HCT116 (cell line): Measurements from ENCODE around the gene ERBB4. TPM values are rescaled to one million over a fixed set of nuclear protein-coding genes. Genes with fewer than 3 reads are reported as not detected.

Source experiments
- ATAC-seq: fragments of 200-7000 bp; cut with Tn5 transposase; 2 replicates; pipeline ENCODE4 v1.9.1; 2020; ENCODE audit warnings: mild to moderate bottlenecking, moderate library complexity
- BruUV-seq: library from RNA; stranded (reverse); fragments of 400-500 nt; replicated peaks from 2 replicates; lab custom pipeline; 2021; lab: Mats Ljungman, UMichigan
- CTCF ChIA-PET: fragments of 300-600 bp; sonication (Branson Sonifier 250); formaldehyde crosslinking; loops from one replicate; lab custom pipeline; 2021; ENCODE audit warnings: antibody characterized with exemption; lab: Charles Lee
- POLR2A ChIA-PET: fragments of 300-600, 350-600 bp; sonication (Branson Sonifier 250); formaldehyde crosslinking; loops from one replicate; lab custom pipeline; 2021; ENCODE audit warnings: antibody characterized with exemption; lab: Charles Lee
- RAD21 ChIA-PET, 2 experiments: fragments of 300-600 bp; sonication (Branson Sonifier 250); formaldehyde crosslinking; loops; one replicate each; lab custom pipeline; 2023; ENCODE audit warnings: low total read pairs in 2 of 2; ENCODE audit not compliant: uncharacterized antibody in 2 of 2, unreplicated experiment in 2 of 2, low non-redundant PET in 1 of 2; lab: Charles Lee
- DNase-seq: peaks from one replicate; pipeline ENCODE4 v3.0.0-alpha.2; 2010; ENCODE audit warnings: low read depth, low spot score
- H2AFZ ChIP-seq: fragments of 200-600 bp; shearing (Covaris generic), sonication (generic); 2 replicates; pipeline ENCODE4 v1.6.1; 2017; ENCODE audit warnings: low read depth, mixed run types, mixed read lengths, antibody characterized with exemption, low read length; ENCODE audit not compliant: poor library complexity, severe bottlenecking
- H3K27ac ChIP-seq: 2 replicates; pipeline ENCODE4 v1.5.1; 2012; ENCODE audit warnings: low read depth, low read length
- H3K27me3 ChIP-seq: fragments of 200-600 bp; sonication (generic); 2 replicates; pipeline ENCODE4 v1.6.1; 2016; ENCODE audit warnings: mixed run types, low read length, mixed read lengths; ENCODE audit not compliant: insufficient read depth
- H3K36me3 ChIP-seq, 2 experiments: fragments of 200-500 bp in 1 of 2; fragments of 200-600 bp in 1 of 2; sonication (Bioruptor generic) in 1 of 2; sonication (generic) in 1 of 2; 2 replicates each; pipeline versions ENCODE4 v1.5.1 to v1.6.1; 2014 to 2016; ENCODE audit warnings: low read length in 2 of 2, inconsistent platforms in 1 of 2, mixed read lengths in 1 of 2, mixed run types in 1 of 2; ENCODE audit not compliant: insufficient read depth in 2 of 2, control insufficient read depth in 1 of 2
- H3K4me1 ChIP-seq, 2 experiments: fragments of 200-600 bp in 1 of 2; sonication (generic) in 1 of 2; 2 replicates each; pipeline versions ENCODE4 v1.5.1 to v1.6.1; 2012 to 2017; ENCODE audit warnings: low read length in 2 of 2, inconsistent platforms in 1 of 2, mild to moderate bottlenecking in 1 of 2, mixed read lengths in 1 of 2, mixed run types in 1 of 2, moderate library complexity in 1 of 2; ENCODE audit not compliant: insufficient read depth in 2 of 2, control insufficient read depth in 1 of 2
- H3K4me2 ChIP-seq: fragments of 200-600 bp; sonication (generic); 2 replicates; pipeline ENCODE4 v1.6.1; 2017; ENCODE audit warnings: mixed run types, low read length, mixed read lengths
- H3K4me3 ChIP-seq, 2 experiments: fragments of 200-600 bp in 1 of 2; sonication (generic) in 1 of 2; replicated peaks in 1 of 2; 2 replicates each; pipeline ENCODE4 v1.5.1; 2011 to 2016; ENCODE audit warnings: low read length in 2 of 2, control low read depth in 1 of 2, low read depth in 1 of 2, mild to moderate bottlenecking in 1 of 2, mixed read lengths in 1 of 2, mixed run types in 1 of 2
- H3K79me2 ChIP-seq: fragments of 200-600 bp; sonication (generic); 2 replicates; pipeline ENCODE4 v1.6.1; 2017; ENCODE audit warnings: mild to moderate bottlenecking, mixed run types, low read length, moderate library complexity, mixed read lengths; ENCODE audit not compliant: insufficient read depth
- H3K9ac ChIP-seq: fragments of 200-600 bp; sonication (generic); 2 replicates; pipeline ENCODE4 v1.6.1; 2016; ENCODE audit warnings: low read length, mixed read lengths
- H3K9me2 ChIP-seq: fragments of 200-600 bp; sonication (generic), shearing (Covaris generic); 2 replicates; pipeline ENCODE4 v1.6.1; 2017; ENCODE audit warnings: mixed run types, mild to moderate bottlenecking, moderate library complexity; ENCODE audit not compliant: insufficient read depth
- H3K9me3 ChIP-seq, 2 experiments: fragments of 200-500 bp in 1 of 2; fragments of 200-600 bp in 1 of 2; sonication (Bioruptor generic) in 1 of 2; sonication (generic) in 1 of 2; 2 replicates each; pipeline ENCODE4 v1.6.1; 2014 to 2017; ENCODE audit warnings: low read length in 2 of 2, mixed read lengths in 2 of 2, inconsistent platforms in 1 of 2, low read depth in 1 of 2, mild to moderate bottlenecking in 1 of 2, mixed run types in 1 of 2, moderate library complexity in 1 of 2; ENCODE audit not compliant: control insufficient read depth in 1 of 2, insufficient read depth in 1 of 2
- H4K20me1 ChIP-seq: fragments of 200-600 bp; sonication (generic), shearing (Covaris generic); 2 replicates; pipeline ENCODE4 v1.6.1; 2017; ENCODE audit warnings: mixed run types, mild to moderate bottlenecking, moderate library complexity; ENCODE audit not compliant: insufficient read depth
- CEBPB ChIP-seq: IDR thresholded peaks from 2 replicates; pipeline ENCODE4 v1.6.1; 2012; ENCODE audit warnings: low read depth
- ELF1 ChIP-seq: IDR thresholded peaks from 2 replicates; pipeline ENCODE4 v1.6.1; 2012; ENCODE audit warnings: low read depth, borderline replicate concordance
- EZH2 ChIP-seq: fragments of 200-600 bp; sonication (generic); IDR thresholded peaks from 2 replicates; pipeline ENCODE4 v1.6.1; 2017; ENCODE audit warnings: antibody characterized with exemption, mixed run types
- FOSL1 ChIP-seq: IDR thresholded peaks from 2 replicates; pipeline ENCODE4 v1.6.1; 2012; ENCODE audit warnings: low read depth
- JUND ChIP-seq: IDR thresholded peaks from 2 replicates; pipeline ENCODE4 v1.6.1; 2012
- POLR2AphosphoS5 ChIP-seq: IDR thresholded peaks from 2 replicates; pipeline ENCODE4 v1.6.1; 2011; ENCODE audit warnings: mild to moderate bottlenecking, low read depth, low read length, moderate library complexity
- SIN3A ChIP-seq: IDR thresholded peaks from 2 replicates; pipeline ENCODE4 v1.6.1; 2012; ENCODE audit warnings: low read depth
- SP1 ChIP-seq: IDR thresholded peaks from 2 replicates; pipeline ENCODE4 v1.6.1; 2012; ENCODE audit warnings: low read depth
- SRF ChIP-seq: IDR thresholded peaks from 2 replicates; pipeline ENCODE4 v1.6.1; 2012; ENCODE audit warnings: low read depth
- TCF7L2 ChIP-seq: IDR thresholded peaks from 2 replicates; pipeline ENCODE4 v1.7.0; 2011; ENCODE audit warnings: borderline replicate concordance, inconsistent platforms; ENCODE audit not compliant: insufficient read depth, insufficient read length; ENCODE audit errors: extremely low read depth
- YY1 ChIP-seq: IDR thresholded peaks from 2 replicates; pipeline ENCODE4 v1.6.1; 2011; ENCODE audit warnings: low read length, low read depth, moderate library complexity, mild to moderate bottlenecking; ENCODE audit not compliant: insufficient replicate concordance; ENCODE audit errors: extremely low read depth
- ZBTB33 ChIP-seq: IDR thresholded peaks from 2 replicates; pipeline ENCODE4 v1.6.1; 2011; ENCODE audit warnings: mild to moderate bottlenecking, low read length, moderate library complexity; ENCODE audit not compliant: insufficient replicate concordance; ENCODE audit errors: extremely low read depth
- intact Hi-C: fragments of 100-400 bp; cut with micrococcal nuclease; formaldehyde crosslinking; loops from 2 replicates; pipeline ENCODE4 v1.10.0; 2022
- total RNA-seq: library from RNA; stranded (reverse); gene quantifications from one replicate; pipeline ENCODE4 v1.2.1, GENCODE V29; 2021; ENCODE audit not compliant: unreplicated experiment

Gene ERBB4
- total RNA-seq, 1 experiment from 2014 or later = 0.10 TPM

GRCh38 chr2:212385241-212385640 lies 153.4 kb downstream of the ERBB4 start:
- ATAC-seq = no peak
- no peak for TF ChIP-seq FOSL1
- TF ChIP-seq ELF1 = no peak
- TF ChIP-seq SP1 = no peak
- no peak for TF ChIP-seq YY1
- no peak for TF ChIP-seq TCF7L2
- TF ChIP-seq JUND = no peak
- no peak for TF ChIP-seq SIN3A
- no peak for TF ChIP-seq SRF
- TF ChIP-seq CEBPB = no peak
- no peak for TF ChIP-seq POLR2AphosphoS5
- TF ChIP-seq ZBTB33 = no peak
- no peak for TF ChIP-seq EZH2
- intact Hi-C loops = no loop called here
- Histone ChIP-seq H2AFZ (no peak overlapping the region), H3K79me2 (no peaks in the 10 kb centered on the region), H3K9me2 (no peaks in the 10 kb centered on the region), H3K4me2 (no peak overlapping the region), H3K36me3 (no peaks in the 10 kb centered on the region), H3K4me3 (no peak overlapping the region), H3K27me3 (no peaks in the 10 kb centered on the region), H3K4me1 (no peaks in the 10 kb centered on the region), H4K20me1 (no peaks in the 10 kb centered on the region), H3K27ac (no peak overlapping the region), H3K9ac (no peak overlapping the region), H3K9me3 (no peaks in the 10 kb centered on the region)
- DNase-seq = no peak
- BruUV-seq = no TSS peak
- POLR2A ChIA-PET = no interaction called here
- RAD21 ChIA-PET = no interaction called here
- CTCF ChIA-PET = no interaction called here
